Left lung (tissue), 10 donors: ENCODE measurements around the gene NUPR2. TPM values are rescaled to one million over a fixed set of nuclear protein-coding genes. Genes with fewer than 3 reads are reported as not detected.
"Not testable (repeated sequence)": the region's sequence is repeated elsewhere in the genome, so short reads cannot be mapped to it uniquely, and the experiment has no call there.

Experiments
- ATAC-seq: fragments of 200-7000 bp; cut with Tn5 transposase; one replicate; pipeline ENCODE4 v1.9.1; 2020; ENCODE audit warnings: moderate library complexity
- DNase-seq, 4 donors: peaks; one replicate each; pipeline ENCODE4 v3.0.0-alpha.2; 2013 to 2020
- H3K27ac ChIP-seq, 2 donors: fragments of 200-600 bp; sonication (generic) in 1 of 2; one replicate each; pipeline versions ENCODE4 v1.5.0 to v1.8.0; 2020 to 2021
- H3K27me3 ChIP-seq, 2 donors: fragments of 200-600 bp; sonication (generic) in 1 of 2; one replicate each; pipeline versions ENCODE4 v1.5.0 to v1.8.0; 2020 to 2021
- H3K36me3 ChIP-seq, 2 donors: fragments of 200-600 bp; sonication (generic) in 1 of 2; one replicate each; pipeline versions ENCODE4 v1.5.0 to v1.8.0; 2020 to 2021
- H3K4me1 ChIP-seq, 2 donors: fragments of 200-600 bp; one replicate each; pipeline ENCODE4 v1.8.0; 2021
- H3K4me3 ChIP-seq, 2 donors: fragments of 200-600 bp; sonication (generic) in 1 of 2; one replicate each; pipeline versions ENCODE4 v1.5.0 to v1.8.0; 2020 to 2021; ENCODE audit warnings: mild to moderate bottlenecking in 1 of 2
- H3K9me3 ChIP-seq, 2 donors: fragments of 200-600 bp; sonication (generic) in 1 of 2; one replicate each; pipeline versions ENCODE4 v1.5.0 to v1.8.0; 2020 to 2021
- intact Hi-C, 2 donors: fragments of 100-400 bp; cut with DNase I; formaldehyde crosslinking; loops; one replicate each; pipeline versions ENCODE4 v1.11.2 to v1.14.2; 2022
- polyA plus RNA-seq, 6 donors: library from polyadenylated mRNA; unstranded; fragments of 120-200 nt; gene quantifications; one replicate each; pipeline ENCODE4 v1.2.1, GENCODE V29; 2013; ENCODE audit not compliant: insufficient read length in 6 of 6
- total RNA-seq, 2 donors: library from RNA; stranded (reverse); fragmentation: NEBNext Ultra II Directional; extraction: Animal tissue kit (Norgen Biotek cat#: 25700); gene quantifications; one replicate each; pipeline ENCODE4 v1.2.1, GENCODE V29; 2021
- TF ChIP-seq, protein P1 (sequence below), 2 donors: fragments of 200-600 bp; sonication (generic) in 1 of 2; IDR thresholded peaks; one replicate each; pipeline versions ENCODE4 v1.5.0 to v1.8.0; 2021; ENCODE audit warnings: antibody characterized with exemption in 2 of 2
- donor health status: DM: no; HTN: yes; CAD: no.
- donor health status: DM: no; HTN: no; CAD: no.

Gene NUPR2
- total and polyA plus RNA-seq, 8 donors: 0.99 to 4.6 (median 4.0) TPM

GRCh38 chr7:56106108-56107073 lies 9.8 kb downstream of the NUPR2 start, which contains the start of gene CHCHD2:
CHCHD2 (minus strand) TSS chr7:56106476; CDS start chr7:56106413, 63 bp downstream.
- peak within 1 kb of the TSS; percentile 78 to 91 for H3K27ac ChIP-seq
- intact Hi-C loops: no loop called here
- H3K4me3 ChIP-seq: peak within 1 kb of the TSS; percentile 75 to 93
- ATAC-seq (peak; percentile 100), DNase-seq (peak; percentile 94 to 99 (median 97))
- H3K4me1 ChIP-seq: peaks cover 14 to 26% of the 10 kb centered on the region in 2 donors
- peaks cover 0 to 8% of the 10 kb centered on the region in 2 donors for H3K27me3 ChIP-seq
- TF ChIP-seq, protein P1, sequence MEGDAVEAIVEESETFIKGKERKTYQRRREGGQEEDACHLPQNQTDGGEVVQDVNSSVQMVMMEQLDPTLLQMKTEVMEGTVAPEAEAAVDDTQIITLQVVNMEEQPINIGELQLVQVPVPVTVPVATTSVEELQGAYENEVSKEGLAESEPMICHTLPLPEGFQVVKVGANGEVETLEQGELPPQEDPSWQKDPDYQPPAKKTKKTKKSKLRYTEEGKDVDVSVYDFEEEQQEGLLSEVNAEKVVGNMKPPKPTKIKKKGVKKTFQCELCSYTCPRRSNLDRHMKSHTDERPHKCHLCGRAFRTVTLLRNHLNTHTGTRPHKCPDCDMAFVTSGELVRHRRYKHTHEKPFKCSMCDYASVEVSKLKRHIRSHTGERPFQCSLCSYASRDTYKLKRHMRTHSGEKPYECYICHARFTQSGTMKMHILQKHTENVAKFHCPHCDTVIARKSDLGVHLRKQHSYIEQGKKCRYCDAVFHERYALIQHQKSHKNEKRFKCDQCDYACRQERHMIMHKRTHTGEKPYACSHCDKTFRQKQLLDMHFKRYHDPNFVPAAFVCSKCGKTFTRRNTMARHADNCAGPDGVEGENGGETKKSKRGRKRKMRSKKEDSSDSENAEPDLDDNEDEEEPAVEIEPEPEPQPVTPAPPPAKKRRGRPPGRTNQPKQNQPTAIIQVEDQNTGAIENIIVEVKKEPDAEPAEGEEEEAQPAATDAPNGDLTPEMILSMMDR (IDR thresholded peaks at IDR 0.05): no peak
- peaks cover 0 to 34% of the 10 kb centered on the region in 2 donors for H3K36me3 ChIP-seq
- H3K9me3 ChIP-seq: no peaks in the 10 kb centered on the region

DNA sequence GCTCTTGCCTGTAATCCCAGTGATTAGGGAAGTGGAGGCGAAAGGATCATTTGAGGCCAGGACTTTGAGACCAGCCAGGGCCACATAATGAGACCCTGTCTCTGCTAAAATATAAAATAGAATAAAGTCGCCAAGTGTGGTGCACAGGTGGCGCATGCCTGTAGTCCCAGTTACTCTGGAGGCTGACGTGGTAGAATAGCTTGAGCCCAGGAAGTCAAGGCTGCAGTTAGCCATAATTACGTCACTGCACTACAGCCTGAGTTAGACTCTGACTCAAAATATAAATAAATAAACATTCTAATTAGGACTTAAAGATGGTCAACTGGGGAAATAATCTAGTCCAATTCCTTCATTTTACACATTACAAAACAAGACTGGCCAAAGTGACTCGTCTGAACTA lies 10.7 kb downstream of the NUPR2 start:
- ATAC-seq: peak; percentile 57
- intact Hi-C loops: no loop called here

DNA sequence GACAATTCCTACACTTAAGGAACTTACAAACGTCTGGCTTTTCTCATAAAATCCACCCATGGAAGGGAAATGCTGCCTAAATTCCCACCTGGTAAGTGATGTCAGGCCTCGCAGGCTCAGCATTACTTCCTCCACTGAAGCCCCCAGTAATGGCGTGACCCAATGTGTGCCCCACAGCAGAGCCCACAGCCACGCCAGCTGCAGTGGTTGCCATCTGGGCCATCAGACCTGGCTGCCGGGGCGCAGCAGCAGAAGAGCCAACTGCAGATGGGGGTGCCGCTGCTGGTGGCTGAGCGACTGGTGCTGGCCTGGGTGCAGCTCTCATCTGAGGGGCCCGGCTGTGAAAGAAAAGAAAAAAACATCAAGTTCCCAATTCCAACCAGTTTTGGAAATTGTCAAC lies 12.1 kb downstream of the NUPR2 start:
- Histone ChIP-seq H3K4me1 (peaks cover 14 to 26% of the 10 kb centered on the region in 2 donors), H3K36me3 (peaks cover 0 to 57% of the 10 kb centered on the region in 2 donors)
- H3K4me3 ChIP-seq, intact Hi-C loops, H3K27me3 ChIP-seq, H3K9me3 ChIP-seq, DNase-seq, H3K27ac ChIP-seq, ATAC-seq: not testable (repeated sequence)

More for the DNA sequence above, 10.7 kb downstream of the NUPR2 start:
- Histone ChIP-seq H3K36me3 (peaks cover 0 to 43% of the 10 kb centered on the region in 2 donors), H3K27ac (peak overlapping the region; percentile 78 to 91), H3K27me3 (peaks cover 0 to 8% of the 10 kb centered on the region in 2 donors), H3K4me1 (peaks cover 14 to 26% of the 10 kb centered on the region in 2 donors), H3K4me3 (peak overlapping the region; percentile 75 to 93), H3K9me3 (no peaks in the 10 kb centered on the region)
- TF ChIP-seq, protein P1 (IDR thresholded peaks at IDR 0.05): no peak
- DNase-seq: peak in 1 of 4 donors; percentile 47

DNA sequence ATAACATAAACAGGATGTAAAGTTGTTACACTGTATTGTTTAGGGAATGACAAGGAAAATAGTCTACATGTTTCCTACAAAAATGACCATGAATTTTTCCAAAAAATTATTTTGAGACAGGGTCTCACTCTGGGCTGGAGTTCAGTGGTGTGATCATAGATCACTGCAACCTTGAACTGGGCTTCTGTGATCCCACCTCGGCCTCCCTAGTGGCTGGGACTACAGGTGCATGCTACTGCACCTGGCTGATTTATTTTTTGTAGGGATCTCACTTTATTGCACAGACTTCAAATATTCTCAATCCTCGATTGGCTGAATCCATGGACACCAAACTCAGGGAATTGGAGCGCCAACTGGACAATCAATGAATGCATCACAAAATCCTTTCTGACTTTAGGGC lies 16.6 kb downstream of the NUPR2 start:
- TF ChIP-seq, protein P1 (IDR thresholded peaks at IDR 0.05): no peak
- H3K36me3 ChIP-seq: peaks cover 0 to 77% of the 10 kb centered on the region in 2 donors
- H3K27ac ChIP-seq: no peak overlapping the region
- H3K4me3 ChIP-seq: no peak overlapping the region
- no peak for DNase-seq
- no peak for ATAC-seq
- no peaks in the 10 kb centered on the region for H3K9me3 ChIP-seq
- H3K27me3 ChIP-seq: no peaks in the 10 kb centered on the region
- intact Hi-C loops: no loop called here
- peaks cover 4 to 12% of the 10 kb centered on the region in 2 donors for H3K4me1 ChIP-seq

- H3K4me1 ChIP-seq, ATAC-seq, intact Hi-C loops, H3K9me3 ChIP-seq, H3K4me3 ChIP-seq, H3K27me3 ChIP-seq, H3K27ac ChIP-seq, DNase-seq: not testable (repeated sequence)
- H3K36me3 ChIP-seq: peaks cover 0 to 64% of the 10 kb centered on the region in 2 donors
Observed at GRCh38 chr7:56098187-56099008, 17.8 kb downstream of the NUPR2 start.
